Tibial nerve (tissue), 4 donors: ENCODE data around the gene SLC25A42. TPM values are rescaled to one million over a fixed set of nuclear protein-coding genes. Genes with fewer than 3 reads are reported as not detected.

Source experiments
- DNase-seq, 2 donors: peaks; one replicate each; pipeline ENCODE4 v3.0.0-alpha.2; 2019; ENCODE audit warnings: low spot score in 2 of 2
- H3K27ac ChIP-seq, 4 donors: fragments of 200-600 bp; sonication (generic) in 3 of 4; one replicate each; pipeline ENCODE4 v1.5.1; 2017 to 2019; ENCODE audit warnings: mild to moderate bottlenecking in 1 of 4
- H3K27me3 ChIP-seq, 2 donors: fragments of 200-600 bp; sonication (generic) in 1 of 2; one replicate each; pipeline versions ENCODE4 v1.5.1 to v1.6.0; 2017 to 2019
- H3K36me3 ChIP-seq, 3 donors: fragments of 200-600 bp; sonication (generic); one replicate each; pipeline ENCODE4 v1.5.1; 2018 to 2019
- H3K4me1 ChIP-seq, 4 donors: fragments of 200-600 bp; sonication (generic) in 3 of 4; one replicate each; pipeline ENCODE4 v1.5.1; 2017 to 2019
- H3K4me3 ChIP-seq, 4 donors: fragments of 200-600 bp; sonication (generic) in 3 of 4; one replicate each; pipeline ENCODE4 v1.5.1; 2017 to 2019; ENCODE audit warnings: mild to moderate bottlenecking in 1 of 4, moderate library complexity in 1 of 4
- H3K9me3 ChIP-seq, 4 donors: fragments of 200-600 bp; sonication (generic) in 3 of 4; one replicate each; pipeline ENCODE4 v1.5.1; 2017 to 2019
- CTCF ChIP-seq, 5 experiments: fragments of 200-600 bp in 3 of 5; fragments of 450-650 bp in 2 of 5; sonication (generic) in 3 of 5; IDR thresholded peaks; one replicate each; pipeline ENCODE4 v1.5.1; 2016 to 2019; ENCODE audit warnings: antibody characterized with exemption in 5 of 5, mild to moderate bottlenecking in 3 of 5, moderate library complexity in 2 of 5
- EP300 ChIP-seq, 2 donors: sonication (generic); formaldehyde crosslinking; IDR thresholded peaks; one replicate each; pipeline ENCODE4 v1.6.1; 2017; ENCODE audit warnings: antibody characterized with exemption in 2 of 2, mild to moderate bottlenecking in 1 of 2
- POLR2A ChIP-seq, 2 donors: fragments of 450-650 bp; IDR thresholded peaks; one replicate each; pipeline ENCODE4 v1.6.1; 2017; ENCODE audit warnings: antibody characterized with exemption in 2 of 2, mild to moderate bottlenecking in 2 of 2, moderate library complexity in 2 of 2
- WGBS, 2 donors: methylation state at CpG; one replicate each; pipeline ENCODE4 v1.1.5; 2018; 5-methylcytosine and 5-hydroxymethylcytosine counted together
- total RNA-seq, 4 donors: library from RNA; depleted of rRNA; stranded (reverse); fragments of >200 nt; gene quantifications; one replicate each; pipeline ENCODE4 v1.1.0, GENCODE V29; 2016

The SLC25A42 gene
- total RNA-seq, 4 donors from 2014 or later = 13.8 to 25.5 (median 15.5) TPM

GRCh38 chr19:19042732-19043280 is 21.0 kb upstream of the SLC25A42 start:
- Histone ChIP-seq H3K9me3 (no peaks in the 10 kb centered on the region), H3K27me3 (no peaks in the 10 kb centered on the region), H3K27ac (no peak overlapping the region), H3K36me3 (peaks cover 0 to 41% (median 9%) of the 10 kb centered on the region in 3 donors), H3K4me1 (peaks cover 0 to 19% (median 6%) of the 10 kb centered on the region in 4 donors), H3K4me3 (no peak overlapping the region)
- no peak for DNase-seq
- TF ChIP-seq EP300 (IDR thresholded peaks at IDR 0.05) = no peak
- TF ChIP-seq POLR2A (IDR thresholded peaks at IDR 0.05) = no peak
- TF ChIP-seq CTCF (IDR thresholded peaks at IDR 0.05) = no peak
- WGBS, 2 donors = 87 to 88% methylated on average over 12 to 13 of the region's 13 CpGs

- Histone ChIP-seq H3K36me3 (peaks cover 0 to 39% (median 9%) of the 10 kb centered on the region in 3 donors), H3K27ac (no peak overlapping the region), H3K27me3 (no peaks in the 10 kb centered on the region), H3K4me1 (peaks cover 0 to 20% (median 6%) of the 10 kb centered on the region in 4 donors), H3K4me3 (no peak overlapping the region), H3K9me3 (no peaks in the 10 kb centered on the region)
- 87 to 89% methylated on average over 6 of the region's 6 CpGs for WGBS, 2 donors
- TF ChIP-seq EP300 (IDR thresholded peaks at IDR 0.05) = no peak
- no peak for TF ChIP-seq CTCF (IDR thresholded peaks at IDR 0.05)
- TF ChIP-seq POLR2A (IDR thresholded peaks at IDR 0.05) = no peak
- DNase-seq = no peak
Observed at GRCh38 chr19:19043481-19043880, 20.3 kb upstream of the SLC25A42 start.

GRCh38 chr19:19043881-19044280 is 19.9 kb upstream of the SLC25A42 start:
- H3K4me3 ChIP-seq = no peak overlapping the region
- no peak for DNase-seq
- no peaks in the 10 kb centered on the region for H3K9me3 ChIP-seq
- H3K4me1 ChIP-seq = peaks cover 0 to 20% (median 6%) of the 10 kb centered on the region in 4 donors
- H3K27me3 ChIP-seq = no peaks in the 10 kb centered on the region
- H3K36me3 ChIP-seq = peaks cover 0 to 39% (median 9%) of the 10 kb centered on the region in 3 donors
- WGBS, 2 donors = 97 to 100% methylated on average over 6 of the region's 6 CpGs
- no peak for TF ChIP-seq POLR2A (IDR thresholded peaks at IDR 0.05)
- no peak for TF ChIP-seq CTCF (IDR thresholded peaks at IDR 0.05)
- TF ChIP-seq EP300 (IDR thresholded peaks at IDR 0.05) = no peak
- no peak overlapping the region for H3K27ac ChIP-seq

GRCh38 chr19:19049406-19049805 is 14.4 kb upstream of the SLC25A42 start:
- DNase-seq = no peak
- Histone ChIP-seq H3K9me3 (no peaks in the 10 kb centered on the region), H3K36me3 (peaks cover 1 to 58% (median 3%) of the 10 kb centered on the region in 3 donors), H3K4me1 (peaks cover 0 to 13% (median 5%) of the 10 kb centered on the region in 4 donors), H3K27ac (no peak overlapping the region), H3K27me3 (no peaks in the 10 kb centered on the region), H3K4me3 (no peak overlapping the region)
- TF ChIP-seq EP300 (IDR thresholded peaks at IDR 0.05) (no peak), POLR2A (IDR thresholded peaks at IDR 0.05) (no peak), CTCF (IDR thresholded peaks at IDR 0.05) (no peak)
- WGBS, 2 donors = 80 to 100% methylated on average over 2 of the region's 2 CpGs

GRCh38 chr19:19050104-19050503 is 13.7 kb upstream of the SLC25A42 start:
- no peaks in the 10 kb centered on the region for H3K9me3 ChIP-seq
- TF ChIP-seq CTCF (IDR thresholded peaks at IDR 0.05) (no peak), POLR2A (IDR thresholded peaks at IDR 0.05) (no peak), EP300 (IDR thresholded peaks at IDR 0.05) (no peak)
- no peak overlapping the region for H3K4me3 ChIP-seq
- WGBS, 2 donors = 91 to 92% methylated on average over 4 of the region's 4 CpGs
- H3K4me1 ChIP-seq = peaks cover 0 to 13% (median 5%) of the 10 kb centered on the region in 4 donors
- DNase-seq = no peak
- no peaks in the 10 kb centered on the region for H3K27me3 ChIP-seq
- H3K36me3 ChIP-seq = peaks cover 3 to 58% (median 4%) of the 10 kb centered on the region in 3 donors
- H3K27ac ChIP-seq = no peak overlapping the region
